B cell (primary cell): ENCODE measurements around the gene SEMA3A. TPM values are rescaled to one million over a fixed set of nuclear protein-coding genes. Genes with fewer than 3 reads are reported as not detected.

Experiments used
- ATAC-seq: fragments of 200-7000 bp; cut with Tn5 transposase; one replicate; pipeline ENCODE4 v1.10.0; 2021; ENCODE audit warnings: low read depth, mild to moderate bottlenecking, moderate number of reproducible peaks, moderate library complexity
- CTCF ChIA-PET: fragments of 350-600 bp; sonication (Branson Sonifier 250); formaldehyde crosslinking; loops from one replicate; lab custom pipeline; 2021; ENCODE audit warnings: antibody characterized with exemption, inconsistent platforms; lab: Charles Lee
- POLR2A ChIA-PET: fragments of 350-600 bp; sonication (Branson Sonifier 250); formaldehyde crosslinking; loops from one replicate; lab custom pipeline; 2021; ENCODE audit warnings: antibody characterized with exemption; lab: Charles Lee
- DNase-seq: peaks from one replicate; pipeline ENCODE4 v3.0.0; 2013
- H2AFZ ChIP-seq: 2 replicates; pipeline ENCODE4 v1.6.1; 2012; ENCODE audit warnings: mild to moderate bottlenecking, low read depth, low read length; ENCODE audit not compliant: insufficient read depth, poor library complexity, severe bottlenecking
- H3K27ac ChIP-seq, 2 donors: 1 replicate in 1 of 2; 2 replicates in 1 of 2; pipeline ENCODE4 v1.5.1; 2012 to 2013; ENCODE audit warnings: low read length in 2 of 2, mild to moderate bottlenecking in 2 of 2, moderate library complexity in 1 of 2
- H3K27me3 ChIP-seq, 4 experiments: fragments of 200-600 bp in 1 of 4; sonication (generic) in 1 of 4; replicated peaks in 1 of 4; 1 replicate in 2 of 4; 2 replicates in 2 of 4; pipeline versions ENCODE4 v1.6.1 to v1.7.0; 2013 to 2016; ENCODE audit warnings: low read length in 3 of 4, mild to moderate bottlenecking in 2 of 4, mixed read lengths in 1 of 4, moderate library complexity in 1 of 4; ENCODE audit not compliant: insufficient read depth in 4 of 4, control insufficient read depth in 3 of 4; ENCODE audit errors: control extremely low read depth in 1 of 4
- H3K36me3 ChIP-seq, 2 experiments: replicated peaks in 1 of 2; 1 replicate in 1 of 2; 2 replicates in 1 of 2; pipeline versions ENCODE4 v1.6.1 to v1.7.1; 2013; ENCODE audit warnings: low read length in 1 of 2; ENCODE audit not compliant: insufficient read depth in 2 of 2, control insufficient read depth in 1 of 2; ENCODE audit errors: control extremely low read depth in 1 of 2, extremely low read depth in 1 of 2
- H3K4me1 ChIP-seq, 2 donors: fragments of 200-600 bp in 1 of 2; sonication (generic) in 1 of 2; 1 replicate in 1 of 2; 2 replicates in 1 of 2; pipeline versions ENCODE4 v1.5.1 to v1.6.1; 2013 to 2017; ENCODE audit warnings: low read length in 2 of 2; ENCODE audit not compliant: control insufficient read depth in 2 of 2, insufficient read depth in 2 of 2
- H3K4me2 ChIP-seq: replicated peaks from 2 replicates; pipeline ENCODE3; 2012; ENCODE audit warnings: mild to moderate bottlenecking, low read depth, low read length; ENCODE audit not compliant: poor library complexity, severe bottlenecking
- H3K4me3 ChIP-seq, 5 experiments: fragments of 200-600 bp in 1 of 5; sonication (generic) in 1 of 5; 1 replicate in 3 of 5; 2 replicates in 2 of 5; pipeline versions ENCODE4 v1.5.1 to v1.7.0; 2011 to 2016; ENCODE audit warnings: low read length in 4 of 5, mild to moderate bottlenecking in 4 of 5, low read depth in 2 of 5, control low read depth in 1 of 5, moderate library complexity in 1 of 5; ENCODE audit not compliant: insufficient read depth in 1 of 5; ENCODE audit errors: control extremely low read depth in 1 of 5, extremely low read depth in 1 of 5
- H3K79me2 ChIP-seq: fragments of 200-600 bp; sonication (generic); one replicate; pipeline ENCODE4 v1.6.0; 2016; ENCODE audit warnings: low read length; ENCODE audit not compliant: control insufficient read depth, insufficient read depth
- H3K9ac ChIP-seq: fragments of 200-600 bp; sonication (generic); 2 replicates; pipeline ENCODE4 v1.6.1; 2017; ENCODE audit warnings: mild to moderate bottlenecking, low read length, moderate library complexity
- H3K9me3 ChIP-seq, 3 donors: one replicate each; pipeline versions ENCODE4 v1.6.1 to v1.7.1; 2013; ENCODE audit warnings: low read length in 2 of 3; ENCODE audit not compliant: control insufficient read depth in 2 of 3, insufficient read depth in 1 of 3; ENCODE audit errors: control extremely low read depth in 1 of 3
- H4K20me1 ChIP-seq: 2 replicates; pipeline ENCODE4 v1.6.0; 2012; ENCODE audit warnings: mild to moderate bottlenecking, low read length; ENCODE audit not compliant: insufficient read depth, control insufficient read depth, poor library complexity, severe bottlenecking
- H3K27ac Mint-ChIP-seq: one replicate; pipeline ENCODE4 v1.8.0; 2021; ENCODE audit warnings: mixed read lengths
- H3K27me3 Mint-ChIP-seq: one replicate; pipeline ENCODE4 v1.8.0; 2021; ENCODE audit warnings: mixed read lengths
- H3K4me1 Mint-ChIP-seq: one replicate; pipeline ENCODE4 v1.8.0; 2021; ENCODE audit warnings: mixed read lengths
- H3K4me3 Mint-ChIP-seq: one replicate; pipeline ENCODE4 v1.8.0; 2021; ENCODE audit warnings: mixed read lengths
- H3K9me3 Mint-ChIP-seq: one replicate; pipeline ENCODE4 v1.8.0; 2022; ENCODE audit warnings: mixed read lengths; ENCODE audit not compliant: insufficient read depth
- EZH2 ChIP-seq: IDR thresholded peaks from 2 replicates; pipeline ENCODE4 v1.6.1; 2012; ENCODE audit warnings: borderline replicate concordance, low read depth, mild to moderate bottlenecking, moderate library complexity, low read length; ENCODE audit not compliant: insufficient read depth, poor library complexity, severe bottlenecking
- WGBS: methylation state at CpG from one replicate; pipeline ENCODE4 v1.1.5; 2013; ENCODE audit warnings: missing lambda C conversion rate; ENCODE audit not compliant: insufficient coverage; 5-methylcytosine and 5-hydroxymethylcytosine counted together
- intact Hi-C: fragments of 100-400 bp; cut with micrococcal nuclease; formaldehyde crosslinking; loops from one replicate; pipeline ENCODE4 v1.10.0; 2022
- polyA plus RNA-seq: library from polyadenylated mRNA; depleted of rRNA; stranded (reverse); fragments of >200 nt; gene quantifications from 2 replicates; pipeline ENCODE4 v1.2.3, GENCODE V29; 2012
- total RNA-seq, 2 donors: library from RNA; stranded (reverse); fragments of 120-200 nt in 1 of 2; gene quantifications; 1 replicate in 1 of 2; 2 replicates in 1 of 2; pipeline versions ENCODE4 v1.2.3 to v1.2.4, GENCODE V29; 2013 to 2022
- TF ChIP-seq, protein P1 (sequence below): fragments of 200-600 bp; IDR thresholded peaks from one replicate; pipeline ENCODE4 v1.8.0; 2022; ENCODE audit warnings: antibody characterized with exemption, mild to moderate bottlenecking

Gene SEMA3A
- total and polyA plus RNA-seq, 2 donors (not counting 1 experiment from before 2014, with no cell fraction given): not detected

DNA sequence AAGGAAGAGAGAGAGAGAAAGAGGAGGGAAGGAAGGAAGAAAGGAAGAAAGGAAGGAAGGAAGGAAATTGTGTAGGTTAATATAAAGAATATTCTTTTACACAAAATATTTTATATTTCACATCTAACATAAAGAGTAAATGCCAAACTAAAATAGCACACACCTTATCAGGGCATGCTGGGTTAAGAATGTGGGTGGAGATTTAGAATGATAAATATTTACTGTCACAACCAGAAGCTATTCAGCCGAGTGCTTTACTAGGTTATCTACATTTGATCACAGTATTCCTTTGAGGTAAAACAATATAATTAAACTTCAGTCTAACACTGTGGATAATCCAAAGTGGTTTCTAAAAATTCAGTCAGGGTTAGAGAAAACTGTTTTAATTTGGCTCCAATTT lies 103.3 kb downstream of the SEMA3A start:
- Histone ChIP-seq H3K4me1 (no peaks in the 10 kb centered on the region), H3K4me2 (no peak overlapping the region), H3K27me3 (no peaks in the 10 kb centered on the region), H2AFZ (no peak overlapping the region), H3K9me3 (no peaks in the 10 kb centered on the region), H3K4me3 (no peak overlapping the region), H3K27ac (no peak overlapping the region), H3K79me2 (no peaks in the 10 kb centered on the region), H3K9ac (no peak overlapping the region), H4K20me1 (no peaks in the 10 kb centered on the region), H3K36me3 (no peaks in the 10 kb centered on the region)
- H3K27ac Mint-ChIP-seq: no peak overlapping the region
- H3K4me3 Mint-ChIP-seq: no peak overlapping the region
- intact Hi-C loops: no loop called here
- H3K27me3 Mint-ChIP-seq: no peaks in the 10 kb centered on the region
- H3K4me1 Mint-ChIP-seq: no peaks in the 10 kb centered on the region
- WGBS: no CpG with 5 or more reads among the region's 1 CpG
- TF ChIP-seq, protein P1, sequence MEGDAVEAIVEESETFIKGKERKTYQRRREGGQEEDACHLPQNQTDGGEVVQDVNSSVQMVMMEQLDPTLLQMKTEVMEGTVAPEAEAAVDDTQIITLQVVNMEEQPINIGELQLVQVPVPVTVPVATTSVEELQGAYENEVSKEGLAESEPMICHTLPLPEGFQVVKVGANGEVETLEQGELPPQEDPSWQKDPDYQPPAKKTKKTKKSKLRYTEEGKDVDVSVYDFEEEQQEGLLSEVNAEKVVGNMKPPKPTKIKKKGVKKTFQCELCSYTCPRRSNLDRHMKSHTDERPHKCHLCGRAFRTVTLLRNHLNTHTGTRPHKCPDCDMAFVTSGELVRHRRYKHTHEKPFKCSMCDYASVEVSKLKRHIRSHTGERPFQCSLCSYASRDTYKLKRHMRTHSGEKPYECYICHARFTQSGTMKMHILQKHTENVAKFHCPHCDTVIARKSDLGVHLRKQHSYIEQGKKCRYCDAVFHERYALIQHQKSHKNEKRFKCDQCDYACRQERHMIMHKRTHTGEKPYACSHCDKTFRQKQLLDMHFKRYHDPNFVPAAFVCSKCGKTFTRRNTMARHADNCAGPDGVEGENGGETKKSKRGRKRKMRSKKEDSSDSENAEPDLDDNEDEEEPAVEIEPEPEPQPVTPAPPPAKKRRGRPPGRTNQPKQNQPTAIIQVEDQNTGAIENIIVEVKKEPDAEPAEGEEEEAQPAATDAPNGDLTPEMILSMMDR: no peak
- TF ChIP-seq EZH2: no peak
- DNase-seq: no peak
- ChIA-PET CTCF (no interaction called here), POLR2A (no interaction called here)
- H3K9me3 Mint-ChIP-seq: peaks cover 2% of the 10 kb centered on the region
- ATAC-seq: no peak

DNA sequence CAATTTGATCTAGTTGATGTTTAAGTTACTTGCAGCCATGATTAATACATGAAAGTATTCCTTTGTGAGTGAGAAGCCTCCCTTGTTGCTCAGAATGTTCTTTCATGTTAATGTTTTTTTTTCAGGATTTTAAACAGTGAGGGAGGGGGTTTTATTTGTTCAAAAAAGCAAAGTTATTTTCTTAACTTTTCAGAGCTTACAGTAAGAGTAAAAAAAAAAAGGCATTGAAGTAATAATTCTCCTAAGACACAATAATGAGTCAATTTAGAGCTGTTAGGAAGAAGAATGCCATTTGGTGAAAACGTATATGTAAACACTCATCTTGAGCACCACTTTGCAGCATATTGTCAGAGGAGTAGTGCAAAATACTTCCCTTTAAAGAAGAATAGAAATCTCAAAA lies 105.8 kb downstream of the SEMA3A start:
- no peak for TF ChIP-seq EZH2
- TF ChIP-seq, protein P1: no peak
- H4K20me1 ChIP-seq: no peaks in the 10 kb centered on the region
- no peak overlapping the region for H3K4me2 ChIP-seq
- no peak overlapping the region for H3K27ac ChIP-seq
- no peak overlapping the region for H3K4me3 Mint-ChIP-seq
- no peak overlapping the region for H3K4me3 ChIP-seq
- WGBS: no CpG with 5 or more reads among the region's 1 CpG
- ChIA-PET CTCF (no interaction called here), POLR2A (no interaction called here)
- H3K27me3 Mint-ChIP-seq: no peaks in the 10 kb centered on the region
- H3K9me3 Mint-ChIP-seq: peaks cover 2% of the 10 kb centered on the region
- no peak for DNase-seq
- H3K27me3 ChIP-seq: no peaks in the 10 kb centered on the region
- no peaks in the 10 kb centered on the region for H3K79me2 ChIP-seq
- no peaks in the 10 kb centered on the region for H3K4me1 Mint-ChIP-seq
- H3K4me1 ChIP-seq: no peaks in the 10 kb centered on the region
- no peaks in the 10 kb centered on the region for H3K36me3 ChIP-seq
- ATAC-seq: no peak
- H3K27ac Mint-ChIP-seq: no peak overlapping the region
- intact Hi-C loops: no loop called here
- no peaks in the 10 kb centered on the region for H3K9me3 ChIP-seq
- H3K9ac ChIP-seq: no peak overlapping the region
- no peak overlapping the region for H2AFZ ChIP-seq
